Endothelial cell of umbilical vein (primary cell): ENCODE data around the gene TMIE. TPM values are rescaled to one million over a fixed set of nuclear protein-coding genes. Genes with fewer than 3 reads are reported as not detected.

Experiments
- BruUV-seq: library from RNA; stranded (reverse); fragments of 400-500 nt; replicated peaks from 2 replicates; lab custom pipeline; 2021; lab: Mats Ljungman, UMichigan
- CTCF ChIA-PET: fragments of 300-600, 350-600 bp; sonication (Branson Sonifier 250); formaldehyde crosslinking; loops from one replicate; lab custom pipeline; 2021; ENCODE audit warnings: antibody characterized with exemption, inconsistent platforms; lab: Charles Lee
- POLR2A ChIA-PET: fragments of 300-600, 350-600 bp; sonication (Branson Sonifier 250); formaldehyde crosslinking; loops from one replicate; lab custom pipeline; 2021; ENCODE audit warnings: antibody characterized with exemption, inconsistent platforms; lab: Charles Lee
- DNase-seq: peaks from one replicate; pipeline ENCODE4 v3.0.0-alpha.2; 2011; ENCODE audit warnings: low read depth, low spot score
- FAIRE-seq: peaks from 2 replicates; lab custom pipeline; 2011; peaks lifted over from hg19 to GRCh38; lab: Jason Lieb, UNC
- H2AFZ ChIP-seq: 2 replicates; pipeline ENCODE4 v1.6.0; 2012; ENCODE audit warnings: low read depth, low read length, control low read depth, inconsistent platforms
- H3K27ac ChIP-seq: 2 replicates; pipeline ENCODE4 v1.5.1; 2011; ENCODE audit warnings: low read depth, mild to moderate bottlenecking, control low read depth, low read length, moderate library complexity; ENCODE audit not compliant: insufficient read depth
- H3K27me3 ChIP-seq, 2 experiments: 2 replicates each; pipeline versions ENCODE4 v1.6.0 to v1.6.1; 2011; ENCODE audit warnings: low read length in 2 of 2, mixed read lengths in 1 of 2; ENCODE audit not compliant: control insufficient read depth in 2 of 2, insufficient read depth in 2 of 2
- H3K36me3 ChIP-seq, 2 experiments: 2 replicates in 1 of 2; 3 replicates in 1 of 2; pipeline ENCODE4 v1.5.1; 2011; ENCODE audit warnings: low read length in 2 of 2, mild to moderate bottlenecking in 1 of 2, moderate library complexity in 1 of 2; ENCODE audit not compliant: control insufficient read depth in 2 of 2, insufficient read depth in 2 of 2; ENCODE audit errors: extremely low read depth in 1 of 2
- H3K4me1 ChIP-seq: 3 replicates; pipeline ENCODE4 v1.5.1; 2011; ENCODE audit warnings: mild to moderate bottlenecking, low read length; ENCODE audit not compliant: control insufficient read depth, insufficient read depth; ENCODE audit errors: extremely low read depth
- H3K4me2 ChIP-seq: 2 replicates; pipeline ENCODE4 v1.6.1; 2011; ENCODE audit warnings: low read length, control low read depth, mixed read lengths; ENCODE audit not compliant: insufficient read depth
- H3K4me3 ChIP-seq, 3 experiments: fragments of 200-600 bp in 1 of 3; sonication (generic), shearing (Covaris generic) in 1 of 3; replicated peaks in 1 of 3; 2 replicates each; pipeline ENCODE4 v1.5.1; 2011 to 2016; ENCODE audit warnings: control low read depth in 3 of 3, low read length in 3 of 3, mild to moderate bottlenecking in 2 of 3, inconsistent platforms in 1 of 3, low read depth in 1 of 3, moderate library complexity in 1 of 3; ENCODE audit not compliant: insufficient read depth in 1 of 3
- H3K79me2 ChIP-seq: 2 replicates; pipeline ENCODE4 v1.6.0; 2012; ENCODE audit warnings: low read length, inconsistent platforms; ENCODE audit not compliant: control insufficient read depth, insufficient read depth
- H3K9ac ChIP-seq: replicated peaks from 2 replicates; pipeline ENCODE3; 2011; ENCODE audit warnings: low read length, control low read depth; ENCODE audit not compliant: insufficient read depth; ENCODE audit errors: extremely low read depth
- H3K9me1 ChIP-seq: replicated peaks from 3 replicates; pipeline ENCODE4 v1.6.0; 2011; ENCODE audit warnings: mild to moderate bottlenecking, low read length; ENCODE audit not compliant: control insufficient read depth, insufficient read depth; ENCODE audit errors: extremely low read depth
- H3K9me3 ChIP-seq: replicated peaks from 2 replicates; pipeline ENCODE4 v1.5.1; 2012; ENCODE audit warnings: low read length, inconsistent platforms; ENCODE audit not compliant: control insufficient read depth, insufficient read depth
- H4K20me1 ChIP-seq: replicated peaks from 2 replicates; pipeline ENCODE3; 2011; ENCODE audit warnings: mild to moderate bottlenecking, low read length; ENCODE audit not compliant: control insufficient read depth, insufficient read depth; ENCODE audit errors: extremely low read depth
- EZH2 ChIP-seq: IDR thresholded peaks from 2 replicates; pipeline ENCODE4 v1.6.1; 2012; ENCODE audit warnings: borderline replicate concordance, low read depth, mild to moderate bottlenecking, moderate library complexity, low read length, inconsistent platforms; ENCODE audit not compliant: severe bottlenecking
- FOS ChIP-seq: IDR thresholded peaks from 2 replicates; pipeline ENCODE4 v1.6.1; 2011; ENCODE audit warnings: mild to moderate bottlenecking, low read length, moderate library complexity, borderline replicate concordance; ENCODE audit not compliant: insufficient read depth
- GATA2 ChIP-seq: IDR thresholded peaks from 2 replicates; pipeline ENCODE4 v1.7.0; 2011; ENCODE audit warnings: low read depth, mild to moderate bottlenecking, moderate library complexity, mixed read lengths, low read length; ENCODE audit not compliant: insufficient read length, insufficient read depth
- JUN ChIP-seq: IDR thresholded peaks from 2 replicates; pipeline ENCODE4 v1.6.1; 2011; ENCODE audit warnings: borderline replicate concordance, low read depth; ENCODE audit not compliant: insufficient read length, insufficient read depth
- MYC ChIP-seq: IDR thresholded peaks from one replicate; pipeline ENCODE4 v1.6.1; 2011; ENCODE audit warnings: mild to moderate bottlenecking, low read depth, low read length
- POLR2A ChIP-seq: IDR thresholded peaks from 2 replicates; pipeline ENCODE4 v1.6.1; 2012; ENCODE audit warnings: low read depth, mild to moderate bottlenecking, control low read depth, low read length
- POLR2AphosphoS5 ChIP-seq: IDR thresholded peaks from 2 replicates; pipeline ENCODE4 v1.6.1; 2012; ENCODE audit warnings: low read depth, mild to moderate bottlenecking, control low read depth, low read length, moderate library complexity; ENCODE audit not compliant: insufficient read depth
- dilution Hi-C: fragments of 300-500 bp; cut with MboI; formaldehyde crosslinking; loops from one replicate; pipeline ENCODE4 v1.15.0; 2019; ENCODE audit warnings: low sequenced_read_pairs; ENCODE audit not compliant: extremely low pct_ligation_motif_present
- intact Hi-C: fragments of 100-400 bp; cut with micrococcal nuclease; formaldehyde crosslinking; loops from one replicate; pipeline ENCODE4 v1.10.0; 2022
- polyA plus RNA-seq, 4 experiments: library from polyadenylated mRNA; depleted of rRNA in 3 of 4; stranded (reverse) in 3 of 4; unstranded in 1 of 4; fragments of >200 nt; gene quantifications; 2 replicates each; pipeline versions ENCODE4 v1.2.1 to v1.2.3, GENCODE V29; 2011 to 2012; ENCODE audit warnings: missing spikeins in 1 of 4
- total RNA-seq: library from RNA; stranded (reverse); gene quantifications from 2 replicates; pipeline ENCODE4 v1.2.3, GENCODE V29; 2021
- TF ChIP-seq, protein P1 (sequence below), 2 donors: IDR thresholded peaks; 1 replicate in 1 of 2; 2 replicates in 1 of 2; pipeline ENCODE4 v1.5.1; 2011; ENCODE audit warnings: low read length in 2 of 2, mild to moderate bottlenecking in 2 of 2, moderate library complexity in 2 of 2, control low read depth in 1 of 2, inconsistent platforms in 1 of 2, low read depth in 1 of 2; ENCODE audit not compliant: insufficient read depth in 1 of 2; ENCODE audit errors: extremely low read depth in 1 of 2
- TF ChIP-seq, protein P2 (sequence below): IDR thresholded peaks from 2 replicates; pipeline ENCODE4 v1.6.1; 2011; ENCODE audit not compliant: insufficient read depth, insufficient read length

TMIE gene
- total and polyA plus RNA-seq, 2 donors (not counting 3 experiments of a cell fraction or from before 2014, with no cell fraction given) = 0.15 to 0.27 TPM

- DNase-seq (no peak), FAIRE-seq (no peak)
- H3K9ac ChIP-seq = no peak overlapping the region
- TF ChIP-seq JUN (no peak), POLR2A (no peak), POLR2AphosphoS5 (no peak), MYC (no peak), FOS (no peak), EZH2 (no peak), GATA2 (no peak)
- TF ChIP-seq, protein P1, sequence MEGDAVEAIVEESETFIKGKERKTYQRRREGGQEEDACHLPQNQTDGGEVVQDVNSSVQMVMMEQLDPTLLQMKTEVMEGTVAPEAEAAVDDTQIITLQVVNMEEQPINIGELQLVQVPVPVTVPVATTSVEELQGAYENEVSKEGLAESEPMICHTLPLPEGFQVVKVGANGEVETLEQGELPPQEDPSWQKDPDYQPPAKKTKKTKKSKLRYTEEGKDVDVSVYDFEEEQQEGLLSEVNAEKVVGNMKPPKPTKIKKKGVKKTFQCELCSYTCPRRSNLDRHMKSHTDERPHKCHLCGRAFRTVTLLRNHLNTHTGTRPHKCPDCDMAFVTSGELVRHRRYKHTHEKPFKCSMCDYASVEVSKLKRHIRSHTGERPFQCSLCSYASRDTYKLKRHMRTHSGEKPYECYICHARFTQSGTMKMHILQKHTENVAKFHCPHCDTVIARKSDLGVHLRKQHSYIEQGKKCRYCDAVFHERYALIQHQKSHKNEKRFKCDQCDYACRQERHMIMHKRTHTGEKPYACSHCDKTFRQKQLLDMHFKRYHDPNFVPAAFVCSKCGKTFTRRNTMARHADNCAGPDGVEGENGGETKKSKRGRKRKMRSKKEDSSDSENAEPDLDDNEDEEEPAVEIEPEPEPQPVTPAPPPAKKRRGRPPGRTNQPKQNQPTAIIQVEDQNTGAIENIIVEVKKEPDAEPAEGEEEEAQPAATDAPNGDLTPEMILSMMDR (IDR thresholded peaks at IDR 0.05; ENCODE audit: extremely low read depth in 1 of 2, insufficient read depth in 1 of 2, low read depth in 1 of 2, low read length in 2 of 2) = no peak
- TF ChIP-seq, protein P2, sequence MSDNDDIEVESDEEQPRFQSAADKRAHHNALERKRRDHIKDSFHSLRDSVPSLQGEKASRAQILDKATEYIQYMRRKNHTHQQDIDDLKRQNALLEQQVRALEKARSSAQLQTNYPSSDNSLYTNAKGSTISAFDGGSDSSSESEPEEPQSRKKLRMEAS = no peak
- no peak overlapping the region for H3K27ac ChIP-seq
- no peak overlapping the region for H3K4me3 ChIP-seq
- ChIA-PET POLR2A (interaction anchor here (0.6 kb wide), 1 partner anchor 22 kb away, joined by 3 read pairs; no protein-coding TSS in a partner anchor), CTCF (no interaction called here)
- no peaks in the 10 kb centered on the region for H3K4me1 ChIP-seq
- intact Hi-C loops (no loop called here), dilution Hi-C loops (no loop called here)
- no peaks in the 10 kb centered on the region for H4K20me1 ChIP-seq
- no peaks in the 10 kb centered on the region for H3K9me1 ChIP-seq
- no TSS peak for BruUV-seq
- no peaks in the 10 kb centered on the region for H3K36me3 ChIP-seq
- H2AFZ ChIP-seq = no peak overlapping the region
- no peaks in the 10 kb centered on the region for H3K79me2 ChIP-seq
- H3K27me3 ChIP-seq = no peaks in the 10 kb centered on the region
- H3K9me3 ChIP-seq = no peaks in the 10 kb centered on the region
- H3K4me2 ChIP-seq = no peak overlapping the region
These were observed 12.1 kb downstream of the TMIE start for GRCh38 chr3:46713050-46713897.
